Upper lobe of left lung (tissue), 4 donors: ENCODE data around the gene METAP2.

Experiments
- CTCF ChIP-seq, 6 experiments: fragments of 450-650 bp in 4 of 6; fragments of 200-600 bp in 2 of 6; sonication (generic) in 2 of 6; IDR thresholded peaks; one replicate each; pipeline ENCODE4 v1.5.1; 2016 to 2019; ENCODE audit warnings: antibody characterized with exemption in 6 of 6
- EP300 ChIP-seq, 4 donors: sonication (generic); formaldehyde crosslinking; IDR thresholded peaks; one replicate each; pipeline ENCODE4 v1.5.1; 2017; ENCODE audit warnings: antibody characterized with exemption in 4 of 4, control low read depth in 2 of 4

- TF ChIP-seq EP300 (IDR thresholded peaks at IDR 0.05) (no peak), CTCF (IDR thresholded peaks at IDR 0.05) (no peak)
These were observed 27.4 kb upstream of the METAP2 start for GRCh38 chr12:95446506-95446900.
